Naive thymus-derived CD4-positive, alpha-beta T cell (primary cell): Measurements from ENCODE around the gene PSMC5. TPM values are rescaled to one million over a fixed set of nuclear protein-coding genes. Genes with fewer than 3 reads are reported as not detected.
"Not testable (repeated sequence)": the region's sequence is repeated elsewhere in the genome, so short reads cannot be mapped to it uniquely, and the experiment has no call there.

Source experiments
- ATAC-seq: fragments of 150-1000 bp; cut with Tn5 transposase; 2 replicates; pipeline ENCODE4 v1.10.0; 2021; ENCODE audit warnings: mild to moderate bottlenecking, moderate library complexity
- CTCF ChIA-PET: fragments of 350-600 bp; sonication (Branson Sonifier 250); formaldehyde crosslinking; loops from one replicate; lab custom pipeline; 2021; ENCODE audit warnings: antibody characterized with exemption; lab: Charles Lee
- POLR2A ChIA-PET: fragments of 350-600 bp; sonication (Branson Sonifier 250); formaldehyde crosslinking; loops from one replicate; lab custom pipeline; 2021; ENCODE audit warnings: antibody characterized with exemption, inconsistent platforms; lab: Charles Lee
- DNase-seq, 9 donors: peaks; one replicate each; pipeline versions ENCODE4 v3.0.0 to v3.0.0-alpha.2; 2020 to 2022; ENCODE audit warnings: mixed read lengths in 1 of 9
- H3K27ac ChIP-seq: one replicate; pipeline ENCODE4 v1.7.0; 2013; ENCODE audit warnings: mild to moderate bottlenecking, low read depth, low read length, moderate library complexity
- H3K27me3 ChIP-seq, 2 donors: one replicate each; pipeline ENCODE4 v1.7.0; 2013; ENCODE audit warnings: low read length in 2 of 2, mild to moderate bottlenecking in 2 of 2, moderate library complexity in 2 of 2; ENCODE audit not compliant: control insufficient read depth in 2 of 2, insufficient read depth in 2 of 2
- H3K36me3 ChIP-seq, 3 experiments: 1 replicate in 2 of 3; 2 replicates in 1 of 3; pipeline ENCODE4 v1.7.0; 2013; ENCODE audit warnings: low read length in 3 of 3, mild to moderate bottlenecking in 3 of 3, moderate library complexity in 1 of 3; ENCODE audit not compliant: insufficient read depth in 3 of 3, control insufficient read depth in 2 of 3
- H3K4me1 ChIP-seq, 2 donors: one replicate each; pipeline ENCODE4 v1.7.0; 2013; ENCODE audit warnings: low read length in 2 of 2, mild to moderate bottlenecking in 2 of 2, moderate library complexity in 1 of 2; ENCODE audit not compliant: control insufficient read depth in 2 of 2, insufficient read depth in 2 of 2
- H3K4me3 ChIP-seq: 2 replicates; pipeline ENCODE4 v1.7.0; 2013; ENCODE audit warnings: mild to moderate bottlenecking, low read length
- H3K9me3 ChIP-seq, 3 experiments: 1 replicate in 2 of 3; 2 replicates in 1 of 3; pipeline ENCODE4 v1.7.0; 2013; ENCODE audit warnings: low read length in 3 of 3; ENCODE audit not compliant: control insufficient read depth in 2 of 3
- H3K27ac Mint-ChIP-seq, 9 donors: one replicate each; pipeline ENCODE4 v1.8.0; 2020 to 2022; ENCODE audit warnings: mixed read lengths in 9 of 9, mild to moderate bottlenecking in 8 of 9, moderate library complexity in 5 of 9, inconsistent platforms in 2 of 9
- H3K27me3 Mint-ChIP-seq, 5 donors: one replicate each; pipeline ENCODE4 v1.8.0; 2021 to 2022; ENCODE audit warnings: mixed read lengths in 5 of 5, mild to moderate bottlenecking in 1 of 5
- H3K36me3 Mint-ChIP-seq, 5 donors: one replicate each; pipeline ENCODE4 v1.8.0; 2020 to 2022; ENCODE audit warnings: mixed read lengths in 5 of 5, mild to moderate bottlenecking in 3 of 5, inconsistent platforms in 1 of 5
- H3K4me1 Mint-ChIP-seq, 7 donors: one replicate each; pipeline ENCODE4 v1.8.0; 2020 to 2022; ENCODE audit warnings: mixed read lengths in 7 of 7, mild to moderate bottlenecking in 3 of 7, inconsistent platforms in 1 of 7
- H3K4me3 Mint-ChIP-seq, 10 donors: one replicate each; pipeline ENCODE4 v1.8.0; 2020 to 2022; ENCODE audit warnings: mild to moderate bottlenecking in 10 of 10, mixed read lengths in 10 of 10, moderate library complexity in 6 of 10, inconsistent platforms in 2 of 10
- H3K9me3 Mint-ChIP-seq, 11 donors: one replicate each; pipeline ENCODE4 v1.8.0; 2020 to 2022; ENCODE audit warnings: mixed read lengths in 11 of 11, mild to moderate bottlenecking in 4 of 11, inconsistent platforms in 1 of 11, moderate library complexity in 1 of 11
- intact Hi-C, 2 donors: fragments of 100-400 bp; cut with micrococcal nuclease; formaldehyde crosslinking; loops; one replicate each; pipeline ENCODE4 v1.15.1; 2023
- polyA plus RNA-seq, 2 donors: library from polyadenylated mRNA; unstranded; fragments of 300-500 nt; fragmentation: Illumina TruSeq; gene quantifications; one replicate each; pipeline ENCODE4 v1.2.3, GENCODE V29; 2021
- total RNA-seq, 6 experiments: library from RNA in 5 of 6; stranded (reverse) in 5 of 6; gene quantifications; 1 replicate in 5 of 6; 2 replicates in 1 of 6; pipeline ENCODE4 v1.2.3 and lab custom pipeline; 2021 to 2026

The PSMC5 gene
- total and polyA plus RNA-seq, 7 experiments from 2014 or later = 68.4 to 162 (median 107) TPM

GRCh38 chr17:63856425-63856824, 29.2 kb downstream of the PSMC5 start:
- H3K9me3 Mint-ChIP-seq, H3K36me3 ChIP-seq, H3K36me3 Mint-ChIP-seq, POLR2A ChIA-PET, H3K4me3 Mint-ChIP-seq, H3K4me1 ChIP-seq, H3K27ac ChIP-seq, ATAC-seq, intact Hi-C loops, DNase-seq, H3K27me3 ChIP-seq, H3K4me1 Mint-ChIP-seq, CTCF ChIA-PET, H3K27ac Mint-ChIP-seq, H3K4me3 ChIP-seq, H3K9me3 ChIP-seq: not testable (repeated sequence)
- peaks cover 0 to 48% (median 0%) of the 10 kb centered on the region in 5 donors for H3K27me3 Mint-ChIP-seq

DNA sequence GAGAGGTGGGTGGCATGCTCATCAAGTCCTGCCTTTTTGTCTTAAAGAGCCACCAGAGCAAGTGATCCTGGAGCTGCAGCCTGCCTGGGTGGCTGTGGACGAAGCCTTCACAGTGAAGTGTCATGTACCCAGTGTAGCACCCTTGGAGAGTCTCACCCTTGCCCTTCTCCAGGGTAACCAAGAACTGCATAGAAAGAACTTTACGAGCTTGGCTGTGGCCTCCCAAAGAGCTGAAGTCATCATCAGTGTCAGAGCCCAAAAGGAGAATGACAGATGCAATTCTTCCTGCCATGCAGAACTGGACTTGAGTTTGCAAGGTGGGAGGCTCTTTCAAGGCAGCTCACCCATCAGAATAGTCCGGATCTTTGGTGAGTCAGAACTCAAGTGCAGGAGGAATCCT, 32.0 kb downstream of the PSMC5 start:
- ChIA-PET CTCF (interaction anchor here (1.1 to 4.8 kb wide), 2 partner anchors 11 to 21 kb away, joined by 3 to 17 read pairs; no protein-coding TSS in a partner anchor), POLR2A (interaction anchor here (1.1 kb wide), 2 partner anchors 17 to 28 kb away, joined by 3 to 4 read pairs; no protein-coding TSS in a partner anchor)
- no peak for DNase-seq
- no peaks in the 10 kb centered on the region for H3K4me1 ChIP-seq
- Mint-ChIP-seq H3K27ac (no peak overlapping the region), H3K9me3 (no peaks in the 10 kb centered on the region), H3K36me3 (no peaks in the 10 kb centered on the region), H3K27me3 (peaks cover 0 to 38% (median 0%) of the 10 kb centered on the region in 5 donors), H3K4me1 (no peaks in the 10 kb centered on the region), H3K4me3 (no peak overlapping the region)
- H3K36me3 ChIP-seq = no peaks in the 10 kb centered on the region
- H3K27ac ChIP-seq = no peak overlapping the region
- H3K27me3 ChIP-seq = no peaks in the 10 kb centered on the region
- no peak for ATAC-seq
- H3K9me3 ChIP-seq = no peaks in the 10 kb centered on the region
- no peak overlapping the region for H3K4me3 ChIP-seq
- intact Hi-C loops = no loop called here

- ATAC-seq, intact Hi-C loops, H3K4me1 ChIP-seq, H3K9me3 Mint-ChIP-seq, H3K9me3 ChIP-seq, H3K4me3 Mint-ChIP-seq, H3K4me3 ChIP-seq, H3K27ac Mint-ChIP-seq, DNase-seq, H3K36me3 ChIP-seq, H3K27me3 ChIP-seq, H3K36me3 Mint-ChIP-seq, H3K27ac ChIP-seq, H3K4me1 Mint-ChIP-seq: not testable (repeated sequence)
- H3K27me3 Mint-ChIP-seq = peaks cover 0 to 27% (median 0%) of the 10 kb centered on the region in 5 donors
- CTCF ChIA-PET = interaction anchor here (1.2 to 1.7 kb wide), 3 partner anchors 14 to 38 kb away, joined by 3 to 6 read pairs (median 4); no protein-coding TSS in a partner anchor
- POLR2A ChIA-PET = interaction anchor here (1.4 kb wide), 1 partner anchor 23 kb away, joined by 8 read pairs; no protein-coding TSS in a partner anchor
Measured at GRCh38 chr17:63866625-63867024, 39.4 kb downstream of the PSMC5 start.

DNA sequence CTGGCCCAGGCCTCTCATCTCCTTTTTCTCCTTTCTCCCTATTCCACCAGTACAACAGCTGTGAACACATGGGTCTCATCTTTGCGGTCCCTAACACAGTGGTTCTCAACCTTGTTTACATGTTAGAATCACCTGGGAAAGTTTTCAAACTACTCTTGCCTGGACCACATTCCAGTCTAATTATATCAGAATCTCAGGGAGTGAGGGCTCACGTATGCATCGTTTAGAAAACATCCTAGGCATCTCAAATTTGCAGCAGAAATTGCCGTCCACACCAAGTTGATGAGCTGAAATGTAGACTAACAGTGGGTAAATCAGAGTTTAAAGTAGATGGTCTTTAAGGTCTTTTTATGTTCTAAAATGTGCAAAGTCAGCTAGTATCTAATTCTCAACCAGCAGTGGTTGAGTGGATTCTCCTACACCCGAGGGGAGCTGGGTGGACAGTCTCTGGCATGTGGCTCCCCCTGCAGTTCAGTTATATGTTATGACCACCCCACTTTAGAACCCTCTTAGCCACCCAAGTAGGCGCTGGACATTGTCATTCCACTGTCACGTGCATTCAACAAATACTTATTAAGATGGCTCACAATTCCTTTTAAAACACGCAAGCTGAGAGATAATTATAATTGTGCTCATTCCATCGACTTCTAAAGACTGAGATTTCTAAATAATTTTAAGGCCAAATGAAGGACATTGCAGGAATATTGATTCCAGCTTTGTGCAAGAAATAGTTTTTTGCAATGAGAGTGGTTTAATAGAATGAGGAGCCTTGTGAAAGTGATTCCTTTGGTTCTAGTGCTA, 42.5 kb downstream of the PSMC5 start:
- H3K4me3 Mint-ChIP-seq, H3K4me1 Mint-ChIP-seq, H3K27me3 ChIP-seq, H3K27ac ChIP-seq, DNase-seq, H3K36me3 Mint-ChIP-seq, POLR2A ChIA-PET, H3K9me3 ChIP-seq, H3K9me3 Mint-ChIP-seq, intact Hi-C loops, ATAC-seq, CTCF ChIA-PET, H3K4me3 ChIP-seq, H3K27ac Mint-ChIP-seq, H3K36me3 ChIP-seq, H3K4me1 ChIP-seq: not testable (repeated sequence)
- H3K27me3 Mint-ChIP-seq = peaks cover 0 to 20% (median 0%) of the 10 kb centered on the region in 5 donors

GRCh38 chr17:63870292-63870665, 43.0 kb downstream of the PSMC5 start:
- Mint-ChIP-seq H3K4me1 (peaks cover 0 to 11% (median 5%) of the 10 kb centered on the region in 7 donors), H3K27me3 (peaks cover 0 to 20% (median 0%) of the 10 kb centered on the region in 5 donors)
- POLR2A ChIA-PET, DNase-seq, H3K27ac ChIP-seq, intact Hi-C loops, ATAC-seq, H3K9me3 ChIP-seq, CTCF ChIA-PET, H3K27ac Mint-ChIP-seq, H3K9me3 Mint-ChIP-seq, H3K4me1 ChIP-seq, H3K36me3 Mint-ChIP-seq, H3K4me3 ChIP-seq, H3K4me3 Mint-ChIP-seq, H3K36me3 ChIP-seq, H3K27me3 ChIP-seq: not testable (repeated sequence)

DNA sequence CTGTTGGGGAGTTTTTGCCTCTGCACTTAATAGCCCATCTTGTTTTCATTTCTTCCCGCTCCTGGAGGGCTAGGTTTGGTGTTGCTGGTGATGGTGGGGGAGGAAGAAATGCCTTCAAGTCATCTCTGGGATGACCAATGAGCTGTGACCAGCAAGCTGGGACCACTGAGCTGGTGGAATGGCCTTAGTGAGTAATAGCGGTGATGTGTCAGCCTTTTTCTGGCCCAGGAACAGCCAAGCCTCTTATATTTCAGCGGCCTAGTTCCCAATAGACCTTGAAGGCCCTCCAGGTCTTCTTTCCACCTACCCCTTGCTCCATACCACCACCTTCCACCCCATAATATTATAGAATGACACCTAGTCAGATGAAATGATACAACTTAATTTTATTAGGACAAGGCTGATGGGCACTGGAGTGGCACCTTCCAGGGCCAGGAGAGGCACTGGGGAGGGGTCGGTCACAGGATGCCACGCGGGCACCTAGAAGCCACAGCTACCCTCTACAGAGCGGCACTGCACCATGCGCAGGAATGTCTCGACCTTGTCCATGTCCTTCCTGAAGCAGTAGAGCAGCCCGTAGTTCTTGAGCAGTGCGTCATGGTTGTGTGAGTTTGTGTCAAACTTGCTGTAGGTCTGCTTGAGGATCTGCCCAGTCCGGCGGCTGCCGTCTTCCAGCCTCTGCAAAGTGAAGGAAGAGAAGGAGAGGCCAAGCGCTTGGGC, 44.6 kb downstream of the PSMC5 start:
- H3K4me3 ChIP-seq, H3K36me3 Mint-ChIP-seq, DNase-seq, CTCF ChIA-PET, H3K4me3 Mint-ChIP-seq, ATAC-seq, H3K27ac ChIP-seq, H3K9me3 Mint-ChIP-seq, POLR2A ChIA-PET, intact Hi-C loops, H3K27me3 ChIP-seq, H3K27ac Mint-ChIP-seq, H3K4me1 ChIP-seq, H3K9me3 ChIP-seq, H3K4me1 Mint-ChIP-seq, H3K36me3 ChIP-seq: not testable (repeated sequence)
- H3K27me3 Mint-ChIP-seq = peaks cover 0 to 14% (median 0%) of the 10 kb centered on the region in 5 donors
